ENCODE measurements around the gene KCNQ1. TPM values are rescaled to one million over a fixed set of nuclear protein-coding genes. Genes with fewer than 3 reads are reported as not detected.

The KCNQ1 gene
- total RNA-seq, 1 donor from 2014 or later = 0.16 TPM

GRCh38 chr11:2534957-2535672 lies 90.3 kb downstream of the KCNQ1 start:
- no peaks in the 10 kb centered on the region for H3K9me3 Mint-ChIP-seq (ENCODE audit: unreplicated experiment)
- H3K36me3 Mint-ChIP-seq (ENCODE audit: unreplicated experiment) = no peaks in the 10 kb centered on the region
- DNase-seq (ENCODE audit: extremely low spot score, unreplicated experiment) = no peak
- H3K4me3 Mint-ChIP-seq (ENCODE audit: unreplicated experiment) = no peak overlapping the region
- peaks cover 11% of the 10 kb centered on the region for H3K27me3 Mint-ChIP-seq (ENCODE audit: unreplicated experiment)
- H3K27ac Mint-ChIP-seq (ENCODE audit: unreplicated experiment) = no peak overlapping the region
- peaks cover 18% of the 10 kb centered on the region for H3K4me1 Mint-ChIP-seq (ENCODE audit: unreplicated experiment)
- TF ChIP-seq CTCF (IDR thresholded peaks at IDR 0.05) = no peak

- Mint-ChIP-seq H3K4me3 (ENCODE audit: unreplicated experiment) (no peak overlapping the region), H3K36me3 (ENCODE audit: unreplicated experiment) (no peaks in the 10 kb centered on the region), H3K27ac (ENCODE audit: unreplicated experiment) (no peak overlapping the region), H3K4me1 (ENCODE audit: unreplicated experiment) (peaks cover 18% of the 10 kb centered on the region), H3K9me3 (ENCODE audit: unreplicated experiment) (no peaks in the 10 kb centered on the region), H3K27me3 (ENCODE audit: unreplicated experiment) (peaks cover 14% of the 10 kb centered on the region)
- no peak for DNase-seq (ENCODE audit: extremely low spot score, unreplicated experiment)
- TF ChIP-seq CTCF (IDR thresholded peaks at IDR 0.05) = no peak
Measured at GRCh38 chr11:2535673-2536439, 91.0 kb downstream of the KCNQ1 start.

- no peak for TF ChIP-seq CTCF (IDR thresholded peaks at IDR 0.05)
- H3K9me3 Mint-ChIP-seq (ENCODE audit: unreplicated experiment) = no peaks in the 10 kb centered on the region
- no peak overlapping the region for H3K27ac Mint-ChIP-seq (ENCODE audit: unreplicated experiment)
- peaks cover 18% of the 10 kb centered on the region for H3K4me1 Mint-ChIP-seq (ENCODE audit: unreplicated experiment)
- H3K4me3 Mint-ChIP-seq (ENCODE audit: unreplicated experiment) = no peak overlapping the region
- DNase-seq (ENCODE audit: extremely low spot score, unreplicated experiment) = no peak
- H3K27me3 Mint-ChIP-seq (ENCODE audit: unreplicated experiment) = peaks cover 15% of the 10 kb centered on the region
- no peaks in the 10 kb centered on the region for H3K36me3 Mint-ChIP-seq (ENCODE audit: unreplicated experiment)
Measured at GRCh38 chr11:2536440-2536989, 91.7 kb downstream of the KCNQ1 start.

GRCh38 chr11:2537010-2537705 lies 92.3 kb downstream of the KCNQ1 start:
- Mint-ChIP-seq H3K4me1 (ENCODE audit: unreplicated experiment) (peaks cover 18% of the 10 kb centered on the region), H3K9me3 (ENCODE audit: unreplicated experiment) (no peaks in the 10 kb centered on the region), H3K27ac (ENCODE audit: unreplicated experiment) (no peak overlapping the region), H3K4me3 (ENCODE audit: unreplicated experiment) (no peak overlapping the region), H3K27me3 (ENCODE audit: unreplicated experiment) (peaks cover 15% of the 10 kb centered on the region), H3K36me3 (ENCODE audit: unreplicated experiment) (no peaks in the 10 kb centered on the region)
- no peak for TF ChIP-seq CTCF (IDR thresholded peaks at IDR 0.05)
- DNase-seq (ENCODE audit: extremely low spot score, unreplicated experiment) = no peak

All from osteocyte (in vitro differentiated cells).